GM18519 (cell line): ENCODE data around the gene PDXDC1.
"Not testable (repeated sequence)": the region's sequence is repeated elsewhere in the genome, so short reads cannot be mapped to it uniquely, and the experiment has no call there.

Experiments
- ATAC-seq: cut with Tn5 transposase; IDR thresholded peaks from one replicate; pipeline ENCODE4 v1.9.1; 2021; ENCODE audit warnings: mild to moderate bottlenecking, moderate library complexity; ENCODE audit not compliant: unreplicated experiment, low FRiP score

PDXDC1 gene

DNA sequence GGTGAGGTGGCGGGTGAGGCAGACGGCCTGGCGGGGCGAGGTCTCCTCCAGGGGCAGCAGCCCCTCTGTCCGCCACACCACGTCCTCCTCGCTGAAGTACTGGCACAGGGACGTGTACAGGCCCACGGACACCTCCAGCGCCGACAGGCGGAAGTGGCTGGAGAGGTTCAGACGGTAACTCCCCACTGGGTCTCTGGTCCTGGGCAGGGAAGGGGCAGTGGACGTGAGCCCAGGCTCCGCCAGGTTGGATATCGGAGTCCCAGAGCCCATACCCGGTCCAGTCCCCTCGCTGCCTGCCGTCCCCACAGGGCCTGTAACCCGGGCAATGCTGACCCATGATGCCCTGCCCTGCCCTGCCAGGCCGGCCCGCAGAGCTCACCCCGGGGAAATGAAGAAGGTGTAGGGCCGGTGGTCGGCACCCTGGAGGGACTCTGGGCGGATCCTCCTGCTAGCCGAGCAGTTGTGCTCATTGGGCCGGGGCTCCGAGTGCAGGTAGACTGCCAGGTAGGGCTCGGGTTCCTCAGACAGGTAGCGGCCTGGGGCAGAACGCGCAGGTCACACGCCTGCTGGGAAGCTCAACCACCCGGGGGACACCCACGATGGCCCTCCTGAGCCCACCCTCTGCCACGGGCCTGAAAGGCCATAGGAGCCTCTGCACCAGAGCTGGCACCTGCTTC, 155.6 kb downstream of the PDXDC1 start:
- ATAC-seq: not testable (repeated sequence)

DNA sequence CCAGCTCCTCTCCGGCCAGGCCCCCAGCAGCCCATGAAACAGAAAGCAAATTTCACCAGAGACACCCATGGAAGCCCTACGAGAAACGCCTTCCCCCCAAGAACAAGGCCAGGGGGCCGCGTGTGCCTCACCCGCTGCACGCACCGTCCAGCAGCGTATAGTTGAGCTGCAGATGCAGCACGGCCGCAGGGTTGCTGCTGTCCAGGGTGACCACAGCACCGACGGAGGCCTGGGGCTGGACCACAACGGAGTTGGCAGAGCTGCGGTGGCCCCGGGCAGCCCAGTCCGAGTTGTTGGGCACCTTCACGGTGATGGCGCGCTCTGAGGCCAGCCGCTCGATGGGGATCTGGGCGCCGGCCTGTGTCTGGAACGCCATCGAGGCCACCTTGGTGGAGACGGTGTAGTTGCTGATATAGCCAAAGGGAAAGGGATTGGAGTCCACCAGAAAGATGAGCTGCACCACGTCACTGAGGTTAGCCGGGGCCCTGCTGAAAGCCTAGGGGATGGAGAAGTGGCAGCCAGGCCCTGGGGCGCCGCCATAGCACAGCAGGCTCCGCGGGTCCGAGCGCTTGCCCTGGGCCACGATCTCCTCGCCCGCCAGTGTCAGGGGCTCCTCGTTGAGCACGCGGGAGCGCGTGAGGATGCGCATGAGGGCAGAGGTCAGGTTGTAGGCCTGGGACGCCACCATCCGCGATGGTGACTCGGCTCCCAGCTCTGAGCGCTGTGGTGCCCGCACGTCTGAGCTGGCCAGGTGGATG, 156.3 kb downstream of the PDXDC1 start:
- ATAC-seq: not testable (repeated sequence)

GRCh38 chr16:15132719-15133428, 158.0 kb downstream of the PDXDC1 start:
- not testable (repeated sequence) for ATAC-seq

- ATAC-seq: not testable (repeated sequence)
Observed at GRCh38 chr16:15133554-15133953, 158.7 kb downstream of the PDXDC1 start.

- not testable (repeated sequence) for ATAC-seq
Observed at GRCh38 chr16:15134752-15135482, 160.1 kb downstream of the PDXDC1 start.

- ATAC-seq: not testable (repeated sequence)
Observed at GRCh38 chr16:15135483-15136360, 160.9 kb downstream of the PDXDC1 start.

- ATAC-seq: not testable (repeated sequence)
Observed at GRCh38 chr16:15137514-15137913, 162.7 kb downstream of the PDXDC1 start.

- not testable (repeated sequence) for ATAC-seq
Observed at GRCh38 chr16:15140444-15141365, 165.9 kb downstream of the PDXDC1 start.

DNA sequence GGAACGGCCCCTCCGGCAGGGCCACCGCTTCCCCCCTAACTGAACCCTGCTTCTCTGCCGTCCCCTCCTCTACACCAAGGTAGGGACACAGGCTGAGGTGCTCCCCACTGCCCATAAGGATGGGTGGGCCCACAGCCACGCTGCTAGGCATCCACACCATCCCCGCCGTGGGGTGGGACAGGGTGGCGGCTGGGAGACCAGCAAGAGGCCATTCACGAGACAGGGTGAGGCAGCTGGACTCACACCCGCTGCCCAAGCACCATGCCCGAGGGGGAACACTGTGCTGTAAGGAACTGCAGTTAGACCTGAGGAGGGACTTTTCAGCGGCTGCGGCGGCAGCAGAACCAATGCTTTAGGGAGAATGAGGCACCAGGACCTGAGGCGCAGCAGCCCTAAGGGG, 166.8 kb downstream of the PDXDC1 start:
- no peak for ATAC-seq

DNA sequence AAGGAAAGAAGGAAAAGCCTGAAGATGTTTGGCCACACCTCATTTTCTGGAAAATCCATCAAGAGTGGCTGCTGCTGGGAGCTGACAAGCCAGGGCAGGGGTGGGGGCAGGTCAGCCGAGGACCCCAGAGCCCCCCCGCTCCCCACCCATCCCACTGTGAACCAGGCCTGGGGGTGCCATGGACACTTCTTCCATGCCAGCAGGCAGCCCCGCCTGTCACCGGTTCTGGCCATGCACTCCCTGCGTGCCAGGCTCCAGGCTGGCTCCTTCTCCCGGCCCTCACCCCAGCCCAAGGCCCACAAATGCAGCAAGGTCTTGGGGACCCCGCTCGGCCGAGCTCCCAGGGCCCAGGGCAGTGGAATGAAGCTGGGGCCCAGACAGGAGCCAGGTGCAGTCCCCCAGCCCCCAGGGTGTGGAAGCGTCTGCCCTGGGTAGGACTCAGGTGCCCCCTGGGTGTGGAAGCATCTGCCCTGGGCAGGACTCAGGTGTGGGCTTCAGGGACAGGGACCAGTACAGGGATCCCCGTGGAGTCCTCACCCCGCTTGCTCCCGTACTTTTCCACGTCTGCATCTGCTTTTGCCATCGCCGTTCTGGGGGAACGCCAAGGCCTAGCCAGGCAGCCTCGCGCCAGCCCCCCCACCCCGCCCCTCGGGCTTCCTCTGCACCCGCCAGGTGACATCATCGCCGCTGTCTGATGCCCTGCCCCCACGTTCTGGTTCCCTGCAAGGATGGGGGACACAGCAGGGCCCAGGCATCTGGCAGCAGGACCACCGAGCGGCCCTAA, 167.5 kb downstream of the PDXDC1 start:
- ATAC-seq: not testable (repeated sequence)

- ATAC-seq: not testable (repeated sequence)
Observed at GRCh38 chr16:15142891-15143600, 168.2 kb downstream of the PDXDC1 start.

DNA sequence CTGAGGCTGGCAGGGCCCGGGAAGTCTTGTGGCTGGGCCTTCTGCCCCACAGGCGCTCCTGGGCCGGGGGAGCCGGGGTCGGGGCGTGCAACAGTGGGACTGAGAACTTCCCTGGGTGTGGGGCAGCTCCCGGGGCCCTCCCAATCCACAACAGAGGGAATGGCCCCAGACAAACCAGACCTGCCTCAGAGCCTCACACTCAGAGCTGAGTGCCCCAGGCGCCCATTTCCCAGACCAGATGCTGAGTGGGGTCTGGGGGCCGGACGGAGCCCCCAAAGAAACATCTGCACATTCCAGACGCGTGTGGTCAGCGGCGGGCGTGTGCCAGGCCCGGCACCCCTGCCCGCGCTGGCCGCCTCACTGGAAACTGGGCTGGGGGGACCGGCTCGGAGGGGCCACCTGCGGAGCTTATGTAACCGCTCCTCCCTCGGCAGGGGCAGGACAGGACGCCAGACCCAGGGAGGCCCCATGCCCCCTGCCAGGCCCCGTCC, 168.8 kb downstream of the PDXDC1 start:
- ATAC-seq: not testable (repeated sequence)

GRCh38 chr16:15144092-15144631, 169.3 kb downstream of the PDXDC1 start:
- not testable (repeated sequence) for ATAC-seq

- not testable (repeated sequence) for ATAC-seq
Observed at GRCh38 chr16:15144781-15145417, 170.1 kb downstream of the PDXDC1 start.

GRCh38 chr16:15145418-15146263, 170.8 kb downstream of the PDXDC1 start:
- not testable (repeated sequence) for ATAC-seq
